GM04504 (cell line): Measurements from ENCODE around the gene DDX27.
A peak's percentile ranks its signal among the peaks of the same experiment; 100 is the strongest.
"Not testable (repeated sequence)": the region's sequence is repeated elsewhere in the genome, so short reads cannot be mapped to it uniquely, and the experiment has no call there.

ENCODE experiments used
- DNase-seq: peaks from one replicate; pipeline ENCODE4 v3.0.0-alpha.2; 2012; ENCODE audit warnings: low read depth

DDX27 gene

GRCh38 chr20:49207076-49207475, 12.1 kb upstream of the DDX27 start:
- DNase-seq = no peak

- DNase-seq = no peak
Observed at GRCh38 chr20:49210101-49210756, 9.0 kb upstream of the DDX27 start.

- no peak for DNase-seq
Observed at GRCh38 chr20:49210757-49211110, 8.5 kb upstream of the DDX27 start.

- no peak for DNase-seq
Observed at GRCh38 chr20:49214571-49214970, 4.6 kb upstream of the DDX27 start.

GRCh38 chr20:49215232-49215631, 4.0 kb upstream of the DDX27 start:
- no peak for DNase-seq

- DNase-seq = peak; percentile 66
Observed at GRCh38 chr20:49216991-49217578, 2.1 kb upstream of the DDX27 start.

GRCh38 chr20:49218739-49219090, 501 bp upstream of the DDX27 start:
- not testable (repeated sequence) for DNase-seq

GRCh38 chr20:49219924-49220831, 962 bp downstream of the DDX27 start:
- DNase-seq = no peak

GRCh38 chr20:49225896-49226295, 6.7 kb downstream of the DDX27 start:
- no peak for DNase-seq

GRCh38 chr20:49228676-49229075, 9.5 kb downstream of the DDX27 start:
- DNase-seq = no peak

- no peak for DNase-seq
Observed at GRCh38 chr20:49229381-49229780, 10.2 kb downstream of the DDX27 start.

- no peak for DNase-seq
Observed at GRCh38 chr20:49230021-49230420, 10.8 kb downstream of the DDX27 start.

- DNase-seq = no peak
Observed at GRCh38 chr20:49230561-49231133, 11.4 kb downstream of the DDX27 start.

- DNase-seq = no peak
Observed at GRCh38 chr20:49231471-49231870, 12.3 kb downstream of the DDX27 start.

GRCh38 chr20:49233226-49233625, 14.0 kb downstream of the DDX27 start:
- no peak for DNase-seq

- DNase-seq = no peak
Observed at GRCh38 chr20:49234831-49235230, 15.6 kb downstream of the DDX27 start.

- no peak for DNase-seq
Observed at GRCh38 chr20:49236301-49236700, 17.1 kb downstream of the DDX27 start.

GRCh38 chr20:49237531-49237930, 18.3 kb downstream of the DDX27 start:
- DNase-seq = no peak

GRCh38 chr20:49245921-49246740, 26.9 kb downstream of the DDX27 start:
- no peak for DNase-seq

- no peak for DNase-seq
Observed at GRCh38 chr20:49247169-49247723, 28.0 kb downstream of the DDX27 start.

- DNase-seq = no peak
Observed at GRCh38 chr20:49247792-49248191, 28.6 kb downstream of the DDX27 start.

GRCh38 chr20:49248301-49248700, 29.1 kb downstream of the DDX27 start:
- DNase-seq = no peak
